Fibroblast of lung (primary cell): Measurements from ENCODE around the gene NSUN2.

Experiments used
- CTCF ChIP-seq, 2 donors: IDR thresholded peaks in 1 of 2; conservative IDR thresholded peaks in 1 of 2; 1 replicate in 1 of 2; 2 replicates in 1 of 2; pipeline ENCODE4 v1.5.1; 2011 to 2012; ENCODE audit warnings: low read length in 2 of 2, control low read depth in 1 of 2, inconsistent platforms in 1 of 2, low read depth in 1 of 2, mild to moderate bottlenecking in 1 of 2
- EZH2 ChIP-seq: IDR thresholded peaks from 2 replicates; pipeline ENCODE4 v1.5.1; 2012; ENCODE audit warnings: low read length, control low read depth, mild to moderate bottlenecking; ENCODE audit errors: missing control alignments

DNA sequence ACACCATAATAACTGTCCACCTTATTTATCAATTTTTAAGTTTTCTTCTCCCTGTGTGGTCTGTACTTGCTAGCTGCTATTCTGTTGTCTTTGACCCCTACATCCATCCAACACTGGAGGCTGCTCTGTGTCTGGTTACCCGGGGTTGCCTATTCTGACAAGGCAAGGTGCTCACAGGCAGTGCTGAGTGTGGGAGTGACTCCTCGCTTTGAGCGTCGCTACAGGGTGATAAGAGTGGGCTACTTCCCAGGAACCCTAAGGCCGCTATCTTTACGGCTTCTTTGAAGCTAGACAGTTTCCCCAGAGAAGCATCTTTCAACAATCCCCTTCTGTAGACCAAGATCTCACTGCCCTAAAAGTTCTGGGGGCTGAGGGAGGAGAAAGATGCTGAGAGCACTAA is 35.3 kb downstream of the NSUN2 start:
- no peak for TF ChIP-seq CTCF (conservative IDR thresholded peaks at IDR 0.05 in 1 of 2, IDR thresholded peaks at IDR 0.05 in 1 of 2; ENCODE audit: low read depth in 1 of 2, low read length in 2 of 2)
- TF ChIP-seq EZH2, result no peak
